ENCODE results near the gene ULBP1. TPM values are rescaled to one million over a fixed set of nuclear protein-coding genes. Genes with fewer than 3 reads are reported as not detected.

ULBP1 gene
- total RNA-seq, 1 donor from 2014 or later: 1.2 TPM

DNA sequence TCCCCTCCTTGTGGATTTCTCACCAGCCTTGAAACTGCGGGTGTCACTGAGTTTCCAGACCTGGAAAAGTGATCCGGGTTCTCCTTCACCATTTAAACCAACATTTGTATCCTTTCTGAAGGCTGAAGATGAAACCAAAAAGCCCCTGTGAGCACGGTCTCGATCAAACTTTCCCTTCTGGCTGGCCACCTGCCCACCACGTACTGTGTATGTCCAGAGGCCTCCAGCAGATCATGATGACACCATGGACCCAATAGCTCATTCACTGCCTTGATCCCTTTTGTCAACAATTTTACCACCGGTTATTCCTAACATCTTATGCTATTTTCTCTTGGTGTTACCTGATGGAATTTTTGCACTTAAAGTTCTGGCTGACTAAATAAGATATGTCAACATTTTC lies 15.6 kb downstream of the ULBP1 start:
- Histone ChIP-seq H3K4me1 (no peaks in the 10 kb centered on the region), H3K36me3 (no peaks in the 10 kb centered on the region), H3K4me3 (no peak overlapping the region), H3K27ac (no peak overlapping the region), H3K9me3 (no peaks in the 10 kb centered on the region), H3K27me3 (peaks cover 31% of the 10 kb centered on the region)
- DNase-seq (no peak), ATAC-seq (no peak)
- intact Hi-C loops (cut with DNase I): no loop called here
- TF ChIP-seq, protein P1, sequence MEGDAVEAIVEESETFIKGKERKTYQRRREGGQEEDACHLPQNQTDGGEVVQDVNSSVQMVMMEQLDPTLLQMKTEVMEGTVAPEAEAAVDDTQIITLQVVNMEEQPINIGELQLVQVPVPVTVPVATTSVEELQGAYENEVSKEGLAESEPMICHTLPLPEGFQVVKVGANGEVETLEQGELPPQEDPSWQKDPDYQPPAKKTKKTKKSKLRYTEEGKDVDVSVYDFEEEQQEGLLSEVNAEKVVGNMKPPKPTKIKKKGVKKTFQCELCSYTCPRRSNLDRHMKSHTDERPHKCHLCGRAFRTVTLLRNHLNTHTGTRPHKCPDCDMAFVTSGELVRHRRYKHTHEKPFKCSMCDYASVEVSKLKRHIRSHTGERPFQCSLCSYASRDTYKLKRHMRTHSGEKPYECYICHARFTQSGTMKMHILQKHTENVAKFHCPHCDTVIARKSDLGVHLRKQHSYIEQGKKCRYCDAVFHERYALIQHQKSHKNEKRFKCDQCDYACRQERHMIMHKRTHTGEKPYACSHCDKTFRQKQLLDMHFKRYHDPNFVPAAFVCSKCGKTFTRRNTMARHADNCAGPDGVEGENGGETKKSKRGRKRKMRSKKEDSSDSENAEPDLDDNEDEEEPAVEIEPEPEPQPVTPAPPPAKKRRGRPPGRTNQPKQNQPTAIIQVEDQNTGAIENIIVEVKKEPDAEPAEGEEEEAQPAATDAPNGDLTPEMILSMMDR (IDR thresholded peaks at IDR 0.05): no peak

DNA sequence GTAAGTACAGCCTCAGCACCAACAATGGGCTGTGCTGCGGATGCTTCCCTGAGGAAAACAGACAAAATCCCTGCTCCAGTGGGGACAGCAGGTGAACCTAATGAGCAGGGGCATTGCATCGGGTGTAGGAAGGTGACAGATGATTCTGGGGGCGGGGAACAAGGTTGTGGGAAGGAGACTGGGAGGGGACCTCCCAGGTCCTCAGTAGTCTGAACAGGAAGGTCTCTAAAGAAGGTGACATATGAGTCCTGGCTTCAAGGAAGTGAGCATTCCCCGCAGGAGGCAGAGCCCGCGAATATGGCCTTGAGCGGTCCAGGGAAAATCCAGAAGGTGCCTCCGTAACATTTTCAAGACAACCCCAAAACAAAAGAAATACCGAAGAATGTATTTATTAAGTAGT lies 19.4 kb downstream of the ULBP1 start:
- Histone ChIP-seq H3K27me3 (peaks cover 67% of the 10 kb centered on the region), H3K9me3 (no peaks in the 10 kb centered on the region)
- intact Hi-C loops (cut with DNase I): no loop called here

DNA sequence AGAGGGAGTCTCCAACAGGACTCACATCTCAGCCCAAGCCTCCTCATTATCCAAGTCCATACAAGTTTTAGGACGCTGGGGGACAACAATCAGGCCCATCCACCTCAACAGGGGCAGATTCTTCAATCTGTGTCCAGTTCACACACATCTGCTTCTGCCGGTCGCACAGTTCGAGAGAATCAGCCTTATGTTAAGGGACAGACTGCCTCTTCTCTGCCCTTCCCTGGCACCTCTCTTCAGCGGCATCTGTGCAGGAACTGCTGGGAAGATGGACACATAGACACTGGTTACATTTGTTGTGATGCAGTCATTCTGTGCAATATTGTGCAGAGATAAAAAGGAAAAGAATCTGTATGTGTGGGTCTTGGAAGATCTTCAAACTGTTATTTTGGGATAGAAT lies 21.0 kb downstream of the ULBP1 start:
- Histone ChIP-seq H3K4me3 (no peak overlapping the region), H3K4me1 (peaks cover 2% of the 10 kb centered on the region), H3K27ac (no peak overlapping the region), H3K36me3 (no peaks in the 10 kb centered on the region), H3K9me3 (no peaks in the 10 kb centered on the region), H3K27me3 (peaks cover 80% of the 10 kb centered on the region)
- DNase-seq (no peak), ATAC-seq (no peak)
- intact Hi-C loops (cut with DNase I): no loop called here
- TF ChIP-seq, protein P1 (IDR thresholded peaks at IDR 0.05): no peak

More for the DNA sequence above, 19.4 kb downstream of the ULBP1 start:
- no peak overlapping the region for H3K27ac ChIP-seq
- DNase-seq (no peak), ATAC-seq (no peak)
- H3K36me3 ChIP-seq: no peaks in the 10 kb centered on the region
- TF ChIP-seq, protein P1 (IDR thresholded peaks at IDR 0.05): no peak
- no peaks in the 10 kb centered on the region for H3K4me1 ChIP-seq
- H3K4me3 ChIP-seq: no peak overlapping the region

DNA sequence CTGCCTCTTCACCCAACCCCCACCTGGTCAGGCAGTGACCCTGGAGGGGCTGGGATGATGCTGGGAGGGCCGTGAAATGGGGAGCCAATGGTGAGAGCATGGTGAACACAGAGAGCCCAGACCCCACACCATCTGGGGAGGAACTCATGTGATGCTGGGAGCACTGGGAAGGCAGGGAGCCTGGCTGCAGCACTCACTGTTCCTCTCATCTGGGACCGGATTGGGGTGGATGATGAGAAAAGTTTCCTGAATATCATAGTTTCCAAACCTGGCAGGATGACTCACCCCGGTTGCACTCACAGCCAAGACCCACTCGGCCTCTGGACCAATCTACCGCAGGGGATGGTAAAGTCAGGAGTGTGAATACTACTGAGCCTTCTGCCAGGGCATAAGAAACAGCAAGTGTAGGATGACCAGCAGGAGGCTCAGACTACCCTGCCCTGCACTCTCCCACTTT lies 21.8 kb downstream of the ULBP1 start:
- no peak for ATAC-seq
- no peak for DNase-seq

DNA sequence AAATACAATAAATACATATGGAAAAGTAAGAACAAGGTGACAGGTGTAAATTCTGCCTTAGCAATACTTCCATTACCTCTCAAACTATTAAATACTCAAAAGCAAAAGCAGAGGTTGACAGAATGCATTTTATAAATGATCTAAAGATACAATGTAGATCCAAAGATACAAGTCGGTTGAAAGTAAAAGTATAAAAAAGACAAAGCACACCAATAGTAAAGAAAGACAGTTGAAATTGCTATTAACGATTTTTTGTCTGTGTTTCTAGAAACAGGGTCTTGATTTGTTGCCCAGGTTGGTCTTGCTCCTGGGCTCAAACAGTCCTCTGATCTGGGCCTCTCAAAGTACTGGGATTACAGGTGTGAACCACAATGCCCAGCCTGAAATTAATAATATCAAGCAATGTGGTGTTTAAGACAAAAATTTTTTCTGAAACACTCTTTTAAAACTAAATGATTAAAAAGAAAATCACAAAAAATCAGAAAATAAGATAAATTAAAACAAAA lies 23.9 kb downstream of the ULBP1 start:
- DNase-seq: no peak
- intact Hi-C loops (cut with DNase I): no loop called here
- Histone ChIP-seq H3K9me3 (no peaks in the 10 kb centered on the region), H3K27me3 (peaks cover 87% of the 10 kb centered on the region), H3K4me1 (peaks cover 17% of the 10 kb centered on the region), H3K4me3 (no peak overlapping the region), H3K27ac (no peak overlapping the region), H3K36me3 (no peaks in the 10 kb centered on the region)
- ATAC-seq: no peak
- TF ChIP-seq, protein P1 (IDR thresholded peaks at IDR 0.05): no peak

More for the DNA sequence above, 21.8 kb downstream of the ULBP1 start:
- TF ChIP-seq, protein P1 (IDR thresholded peaks at IDR 0.05): no peak
- Histone ChIP-seq H3K9me3 (no peaks in the 10 kb centered on the region), H3K4me1 (peaks cover 9% of the 10 kb centered on the region), H3K27ac (no peak overlapping the region), H3K36me3 (no peaks in the 10 kb centered on the region), H3K27me3 (peaks cover 81% of the 10 kb centered on the region), H3K4me3 (no peak overlapping the region)
- intact Hi-C loops (cut with DNase I): no loop called here
